Breast epithelium (tissue), 4 donors: ENCODE data around the gene SNX21. TPM values are rescaled to one million over a fixed set of nuclear protein-coding genes. Genes with fewer than 3 reads are reported as not detected.

ENCODE experiments used
- DNase-seq, 2 donors: peaks; one replicate each; pipeline ENCODE4 v3.0.0-alpha.2; 2019; ENCODE audit warnings: low spot score in 2 of 2
- H3K27ac ChIP-seq, 2 donors: fragments of 200-600 bp; sonication (generic) in 1 of 2; one replicate each; pipeline ENCODE4 v1.5.1; 2016 to 2019; ENCODE audit warnings: mild to moderate bottlenecking in 1 of 2
- H3K27me3 ChIP-seq, 2 donors: fragments of 200-600 bp; sonication (generic) in 1 of 2; one replicate each; pipeline versions ENCODE4 v1.5.1 to v1.6.0; 2017 to 2019; ENCODE audit warnings: control low read depth in 1 of 2, mild to moderate bottlenecking in 1 of 2
- H3K36me3 ChIP-seq: fragments of 200-600 bp; one replicate; pipeline ENCODE4 v1.5.1; 2019
- H3K4me1 ChIP-seq, 2 donors: fragments of 200-600 bp; sonication (generic); one replicate each; pipeline ENCODE4 v1.5.1; 2016 to 2019; ENCODE audit warnings: control low read depth in 1 of 2
- H3K4me3 ChIP-seq, 3 donors: fragments of 200-600 bp; sonication (generic); 1 replicate in 2 of 3; 2 replicates in 1 of 3; pipeline ENCODE4 v1.5.1; 2016 to 2019; ENCODE audit warnings: mild to moderate bottlenecking in 3 of 3, moderate library complexity in 2 of 3
- H3K9me3 ChIP-seq, 2 donors: fragments of 200-600 bp; sonication (generic) in 1 of 2; one replicate each; pipeline ENCODE4 v1.5.1; 2016 to 2019; ENCODE audit warnings: control low read depth in 1 of 2
- POLR2A ChIP-seq: fragments of 450-650 bp; IDR thresholded peaks from one replicate; pipeline ENCODE4 v1.6.1; 2016; ENCODE audit warnings: antibody characterized with exemption, mild to moderate bottlenecking, moderate library complexity
- POLR2AphosphoS5 ChIP-seq, 3 donors: sonication (generic); formaldehyde crosslinking; IDR thresholded peaks; one replicate each; pipeline ENCODE4 v1.6.1; 2017; ENCODE audit warnings: antibody characterized with exemption in 3 of 3
- intact Hi-C: fragments of 100-400 bp; cut with DNase I; formaldehyde crosslinking; loops from one replicate; pipeline ENCODE4 v1.15.1; 2023; ENCODE audit warnings: low total_unique reads
- total RNA-seq, 3 donors: library from RNA; depleted of rRNA; stranded (reverse); fragments of >200 nt; gene quantifications; one replicate each; pipeline ENCODE4 v1.1.0, GENCODE V29; 2016
- TF ChIP-seq, protein P1 (sequence below), 3 donors: fragments of 450-650 bp; IDR thresholded peaks; one replicate each; pipeline ENCODE4 v1.5.1; 2016 to 2017; ENCODE audit warnings: antibody characterized with exemption in 3 of 3, mild to moderate bottlenecking in 3 of 3, moderate library complexity in 3 of 3

SNX21 gene
- total RNA-seq, 3 donors from 2014 or later, result 55.0 to 138 (median 66.9) TPM

DNA sequence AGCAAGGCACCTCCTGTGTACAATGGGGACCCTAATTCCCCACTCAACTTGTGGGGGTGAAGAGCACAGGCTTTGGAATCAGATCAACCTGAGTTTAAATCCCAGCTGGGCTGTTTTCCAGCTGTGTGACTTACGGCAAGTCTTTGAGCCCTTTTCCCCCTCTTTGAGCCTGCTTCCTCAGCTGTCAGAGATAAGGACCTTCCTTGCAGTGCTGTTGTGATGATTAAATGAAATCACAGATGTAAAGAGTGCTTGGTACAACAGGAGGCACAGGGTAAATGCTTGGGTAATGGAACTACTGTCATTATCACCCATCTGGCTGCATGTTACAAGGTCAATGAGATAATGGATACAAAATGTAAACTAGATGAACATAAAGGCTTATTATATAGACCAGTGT lies 3.2 kb downstream of the SNX21 start:
- Histone ChIP-seq H3K9me3 (no peaks in the 10 kb centered on the region), H3K27me3 (no peaks in the 10 kb centered on the region), H3K27ac (peak overlapping the region in 1 of 2 donors; percentile 67), H3K4me3 (peak overlapping the region in 2 of 3 donors; percentile 8 to 39), H3K4me1 (peaks cover 4 to 8% of the 10 kb centered on the region in 2 donors), H3K36me3 (peaks cover 4% of the 10 kb centered on the region)
- TF ChIP-seq POLR2AphosphoS5 (IDR thresholded peaks at IDR 0.05), result no peak
- TF ChIP-seq, protein P1, sequence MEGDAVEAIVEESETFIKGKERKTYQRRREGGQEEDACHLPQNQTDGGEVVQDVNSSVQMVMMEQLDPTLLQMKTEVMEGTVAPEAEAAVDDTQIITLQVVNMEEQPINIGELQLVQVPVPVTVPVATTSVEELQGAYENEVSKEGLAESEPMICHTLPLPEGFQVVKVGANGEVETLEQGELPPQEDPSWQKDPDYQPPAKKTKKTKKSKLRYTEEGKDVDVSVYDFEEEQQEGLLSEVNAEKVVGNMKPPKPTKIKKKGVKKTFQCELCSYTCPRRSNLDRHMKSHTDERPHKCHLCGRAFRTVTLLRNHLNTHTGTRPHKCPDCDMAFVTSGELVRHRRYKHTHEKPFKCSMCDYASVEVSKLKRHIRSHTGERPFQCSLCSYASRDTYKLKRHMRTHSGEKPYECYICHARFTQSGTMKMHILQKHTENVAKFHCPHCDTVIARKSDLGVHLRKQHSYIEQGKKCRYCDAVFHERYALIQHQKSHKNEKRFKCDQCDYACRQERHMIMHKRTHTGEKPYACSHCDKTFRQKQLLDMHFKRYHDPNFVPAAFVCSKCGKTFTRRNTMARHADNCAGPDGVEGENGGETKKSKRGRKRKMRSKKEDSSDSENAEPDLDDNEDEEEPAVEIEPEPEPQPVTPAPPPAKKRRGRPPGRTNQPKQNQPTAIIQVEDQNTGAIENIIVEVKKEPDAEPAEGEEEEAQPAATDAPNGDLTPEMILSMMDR (IDR thresholded peaks at IDR 0.05), result no peak
- intact Hi-C loops, result no loop called here
- DNase-seq, result no peak

DNA sequence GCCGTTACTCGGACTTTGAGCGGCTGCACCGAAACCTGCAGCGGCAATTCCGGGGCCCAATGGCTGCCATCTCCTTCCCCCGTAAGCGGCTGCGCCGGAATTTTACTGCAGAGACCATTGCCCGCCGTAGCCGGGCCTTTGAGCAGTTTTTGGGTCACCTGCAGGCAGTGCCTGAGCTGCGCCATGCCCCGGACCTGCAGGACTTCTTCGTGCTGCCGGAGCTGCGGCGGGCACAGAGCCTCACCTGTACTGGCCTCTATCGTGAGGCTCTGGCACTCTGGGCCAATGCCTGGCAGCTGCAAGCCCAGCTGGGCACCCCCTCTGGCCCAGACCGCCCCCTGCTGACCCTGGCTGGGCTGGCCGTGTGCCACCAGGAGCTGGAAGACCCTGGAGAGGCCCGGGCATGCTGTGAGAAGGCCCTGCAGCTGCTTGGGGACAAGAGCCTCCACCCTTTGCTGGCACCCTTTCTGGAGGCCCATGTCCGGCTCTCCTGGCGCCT lies 7.2 kb downstream of the SNX21 start:
- Histone ChIP-seq H3K36me3 (peaks cover 4% of the 10 kb centered on the region), H3K9me3 (no peaks in the 10 kb centered on the region), H3K27me3 (no peaks in the 10 kb centered on the region), H3K4me3 (no peak overlapping the region), H3K4me1 (no peaks in the 10 kb centered on the region), H3K27ac (no peak overlapping the region)
- intact Hi-C loops, result no loop called here
- TF ChIP-seq, protein P1 (IDR thresholded peaks at IDR 0.05), result no peak
- TF ChIP-seq POLR2AphosphoS5 (IDR thresholded peaks at IDR 0.05) (no peak), POLR2A (no peak)
- DNase-seq, result no peak

DNA sequence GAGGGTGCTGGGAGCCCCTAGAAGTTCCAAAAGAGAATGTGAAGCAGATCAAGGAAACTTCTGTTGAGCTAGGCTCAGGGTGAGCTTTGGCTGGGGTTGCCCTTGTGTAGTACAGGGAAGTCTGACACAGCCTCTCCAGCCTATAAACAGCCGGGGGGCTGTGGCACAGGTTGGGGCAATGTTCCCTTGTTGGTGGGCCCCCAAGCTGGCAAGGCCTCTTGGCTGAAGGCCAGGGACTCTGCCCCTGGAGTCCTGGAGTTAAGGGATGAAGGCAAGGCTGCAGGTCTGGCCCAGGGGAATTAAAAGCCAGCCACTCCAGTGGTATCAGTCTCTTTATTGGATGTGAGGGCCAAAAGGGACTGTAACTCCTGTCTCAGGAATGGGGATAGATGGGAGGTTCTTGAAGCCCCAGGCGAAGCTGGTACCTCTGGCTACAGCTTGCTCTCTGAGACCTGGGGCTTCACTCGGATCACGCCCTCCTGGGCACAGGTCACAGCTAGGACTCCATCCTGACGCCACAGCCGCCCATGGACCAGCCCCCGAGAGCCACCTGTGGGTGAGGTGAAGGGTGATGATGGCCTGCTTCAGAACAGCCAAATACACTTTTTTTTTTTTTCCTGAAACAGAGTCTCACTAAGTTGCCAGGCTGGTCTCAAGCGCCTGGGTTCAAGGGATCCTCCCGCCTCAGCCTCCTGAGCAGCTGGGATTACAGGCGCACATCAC lies 8.0 kb downstream of the SNX21 start:
- intact Hi-C loops, result no loop called here
- Histone ChIP-seq H3K4me3 (no peak overlapping the region), H3K4me1 (no peaks in the 10 kb centered on the region), H3K27me3 (no peaks in the 10 kb centered on the region), H3K27ac (peak overlapping the region in 1 of 2 donors; percentile 63), H3K36me3 (peaks cover 4% of the 10 kb centered on the region), H3K9me3 (no peaks in the 10 kb centered on the region)
- TF ChIP-seq POLR2AphosphoS5 (IDR thresholded peaks at IDR 0.05) (no peak), POLR2A (no peak)
- TF ChIP-seq, protein P1 (IDR thresholded peaks at IDR 0.05), result no peak
- no peak for DNase-seq

DNA sequence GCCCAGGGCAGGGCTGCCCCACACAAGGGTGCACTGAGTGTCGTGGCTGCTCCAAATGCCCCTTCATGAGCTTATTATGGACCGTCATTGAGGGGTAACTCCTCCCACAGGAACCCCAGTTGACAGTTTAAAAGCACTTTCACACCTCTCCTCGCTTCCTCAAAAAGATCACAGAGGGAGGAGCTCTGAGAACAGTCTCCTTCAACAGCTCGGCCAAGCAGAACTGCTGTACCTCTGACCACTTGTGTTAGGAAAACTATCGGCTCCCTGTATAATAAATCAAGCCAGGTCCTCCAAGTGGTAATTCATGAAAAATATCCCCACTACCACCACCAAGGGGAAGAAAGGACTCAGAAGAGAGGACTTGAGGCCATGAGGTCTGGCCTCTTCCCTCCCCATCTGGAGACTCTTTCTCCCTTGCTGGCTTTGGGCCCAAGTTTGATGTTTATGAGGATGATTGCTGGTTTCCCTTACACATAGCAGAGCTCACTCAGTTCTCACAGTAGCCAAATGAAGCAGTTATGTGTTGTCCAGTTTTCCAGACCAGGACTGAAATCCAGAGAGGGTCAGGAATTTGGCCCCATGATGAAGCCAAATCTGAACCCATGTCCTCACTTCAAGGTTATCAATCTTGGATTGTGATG lies 8.7 kb downstream of the SNX21 start:
- intact Hi-C loops, result no loop called here
- H3K9me3 ChIP-seq, result no peaks in the 10 kb centered on the region
- peaks cover 4% of the 10 kb centered on the region for H3K36me3 ChIP-seq
- H3K4me1 ChIP-seq, result no peaks in the 10 kb centered on the region
- no peak overlapping the region for H3K4me3 ChIP-seq
- TF ChIP-seq, protein P1 (IDR thresholded peaks at IDR 0.05), result no peak
- no peak for TF ChIP-seq POLR2A
- no peak for TF ChIP-seq POLR2AphosphoS5 (IDR thresholded peaks at IDR 0.05)
- no peaks in the 10 kb centered on the region for H3K27me3 ChIP-seq
- H3K27ac ChIP-seq, result peak overlapping the region; percentile 6 to 63
- DNase-seq, result no peak

DNA sequence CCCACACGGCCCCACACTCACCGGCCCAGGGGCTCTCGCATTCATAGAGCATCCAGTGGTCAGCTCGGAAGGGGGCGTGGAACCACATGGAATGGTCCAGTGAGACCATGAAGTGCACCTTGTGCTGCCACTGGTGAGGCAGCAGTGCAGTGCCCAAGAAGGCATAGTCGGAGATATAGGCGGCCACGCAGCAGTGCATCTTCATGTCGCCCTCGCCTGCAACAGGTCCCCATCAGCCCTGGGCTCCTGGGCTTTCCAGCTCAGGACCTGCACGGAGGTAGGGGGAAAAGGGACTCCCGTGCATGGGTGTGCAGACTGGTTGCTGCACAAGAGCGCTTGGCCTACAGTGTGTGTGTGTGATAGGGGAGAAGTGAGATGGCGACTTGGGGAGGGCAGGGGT lies 9.9 kb downstream of the SNX21 start:
- intact Hi-C loops, result no loop called here
- H3K9me3 ChIP-seq, result no peaks in the 10 kb centered on the region
- no peak for DNase-seq
- TF ChIP-seq POLR2AphosphoS5 (IDR thresholded peaks at IDR 0.05) (no peak), POLR2A (no peak)
- TF ChIP-seq, protein P1 (IDR thresholded peaks at IDR 0.05), result no peak
- H3K36me3 ChIP-seq, result peaks cover 4% of the 10 kb centered on the region
- no peaks in the 10 kb centered on the region for H3K27me3 ChIP-seq
- H3K27ac ChIP-seq, result no peak overlapping the region
- H3K4me3 ChIP-seq, result no peak overlapping the region
- no peaks in the 10 kb centered on the region for H3K4me1 ChIP-seq
